GM19238 (cell line): ENCODE results near the gene NCAPG2.

Experiments
- DNase-seq: peaks from one replicate; pipeline ENCODE4 v3.0.0; 2011; ENCODE audit warnings: low spot score; ENCODE audit not compliant: insufficient read length

The NCAPG2 gene

GRCh38 chr7:158581440-158582088, 123.0 kb downstream of the NCAPG2 start:
- no peak for DNase-seq
